IPS-18c (cell line): ENCODE measurements around the gene STK32A.

Experiments used
- H3K4me3 ChIP-seq: 2 replicates; pipeline ENCODE4 v1.7.0; 2013; ENCODE audit warnings: low read depth, mild to moderate bottlenecking, low read length, moderate library complexity; ENCODE audit not compliant: insufficient read depth
- H3K9me3 ChIP-seq: one replicate; pipeline ENCODE4 v1.6.1; 2013; ENCODE audit warnings: mild to moderate bottlenecking, low read length, moderate library complexity; ENCODE audit not compliant: control insufficient read depth, insufficient read depth

The STK32A gene

GRCh38 chr5:147234825-147235635 lies at the start of gene STK32A:
TSS of gene STK32A (plus strand) at chr5:147235026. CDS start at chr5:147239635, 4,609 bp downstream.
- H3K9me3 ChIP-seq = no peaks in the 10 kb centered on the region
- peak within 1 kb of the TSS; percentile 68 for H3K4me3 ChIP-seq

GRCh38 chr5:147187099-147187540 lies 47.7 kb upstream of the STK32A start:
- Histone ChIP-seq H3K9me3 (no peaks in the 10 kb centered on the region), H3K4me3 (no peak overlapping the region)

- Histone ChIP-seq H3K9me3 (no peaks in the 10 kb centered on the region), H3K4me3 (no peak overlapping the region)
Observed at GRCh38 chr5:147188200-147189108, 46.4 kb upstream of the STK32A start.

GRCh38 chr5:147189109-147189424 lies 45.8 kb upstream of the STK32A start:
- H3K9me3 ChIP-seq = no peaks in the 10 kb centered on the region

GRCh38 chr5:147190331-147190730 lies 44.5 kb upstream of the STK32A start:
- H3K4me3 ChIP-seq = no peak overlapping the region
- H3K9me3 ChIP-seq = no peaks in the 10 kb centered on the region

More at GRCh38 chr5:147189109-147189424, 45.8 kb upstream of the STK32A start:
- H3K4me3 ChIP-seq = no peak overlapping the region

- H3K4me3 ChIP-seq = no peak overlapping the region
- H3K9me3 ChIP-seq = no peaks in the 10 kb centered on the region
Observed at GRCh38 chr5:147193123-147193522, 41.7 kb upstream of the STK32A start.

- Histone ChIP-seq H3K4me3 (no peak overlapping the region), H3K9me3 (no peaks in the 10 kb centered on the region)
Observed at GRCh38 chr5:147200004-147200403, 34.8 kb upstream of the STK32A start.

GRCh38 chr5:147203213-147203612 lies 31.6 kb upstream of the STK32A start:
- no peaks in the 10 kb centered on the region for H3K9me3 ChIP-seq
- H3K4me3 ChIP-seq = no peak overlapping the region

GRCh38 chr5:147204576-147204975 lies 30.2 kb upstream of the STK32A start:
- H3K9me3 ChIP-seq = no peaks in the 10 kb centered on the region
- no peak overlapping the region for H3K4me3 ChIP-seq

- Histone ChIP-seq H3K4me3 (no peak overlapping the region), H3K9me3 (no peaks in the 10 kb centered on the region)
Observed at GRCh38 chr5:147208134-147208533, 26.7 kb upstream of the STK32A start.

- no peak overlapping the region for H3K4me3 ChIP-seq
- no peaks in the 10 kb centered on the region for H3K9me3 ChIP-seq
Observed at GRCh38 chr5:147216552-147217154, 18.2 kb upstream of the STK32A start.

- H3K9me3 ChIP-seq = no peaks in the 10 kb centered on the region
- H3K4me3 ChIP-seq = no peak overlapping the region
Observed at GRCh38 chr5:147223343-147223742, 11.5 kb upstream of the STK32A start.

GRCh38 chr5:147223948-147224791 lies 10.7 kb upstream of the STK32A start:
- Histone ChIP-seq H3K9me3 (no peaks in the 10 kb centered on the region), H3K4me3 (no peak overlapping the region)

GRCh38 chr5:147225938-147226337 lies 8.9 kb upstream of the STK32A start:
- H3K9me3 ChIP-seq = no peaks in the 10 kb centered on the region
- no peak overlapping the region for H3K4me3 ChIP-seq

GRCh38 chr5:147226512-147226911 lies 8.3 kb upstream of the STK32A start:
- H3K4me3 ChIP-seq = no peak overlapping the region
- no peaks in the 10 kb centered on the region for H3K9me3 ChIP-seq

- Histone ChIP-seq H3K9me3 (no peaks in the 10 kb centered on the region), H3K4me3 (peak overlapping the region; percentile 68)
Observed at GRCh38 chr5:147234239-147234824, 494 bp upstream of the STK32A start.
